HG03159 (cell line): ENCODE data around the gene AHRR.
A peak's percentile ranks its signal among the peaks of the same experiment; 100 is the strongest.

Source experiments
- ATAC-seq: cut with Tn5 transposase; IDR thresholded peaks from one replicate; pipeline ENCODE4 v1.9.1; 2021; ENCODE audit warnings: mild to moderate bottlenecking, moderate library complexity; ENCODE audit not compliant: unreplicated experiment

Gene AHRR

DNA sequence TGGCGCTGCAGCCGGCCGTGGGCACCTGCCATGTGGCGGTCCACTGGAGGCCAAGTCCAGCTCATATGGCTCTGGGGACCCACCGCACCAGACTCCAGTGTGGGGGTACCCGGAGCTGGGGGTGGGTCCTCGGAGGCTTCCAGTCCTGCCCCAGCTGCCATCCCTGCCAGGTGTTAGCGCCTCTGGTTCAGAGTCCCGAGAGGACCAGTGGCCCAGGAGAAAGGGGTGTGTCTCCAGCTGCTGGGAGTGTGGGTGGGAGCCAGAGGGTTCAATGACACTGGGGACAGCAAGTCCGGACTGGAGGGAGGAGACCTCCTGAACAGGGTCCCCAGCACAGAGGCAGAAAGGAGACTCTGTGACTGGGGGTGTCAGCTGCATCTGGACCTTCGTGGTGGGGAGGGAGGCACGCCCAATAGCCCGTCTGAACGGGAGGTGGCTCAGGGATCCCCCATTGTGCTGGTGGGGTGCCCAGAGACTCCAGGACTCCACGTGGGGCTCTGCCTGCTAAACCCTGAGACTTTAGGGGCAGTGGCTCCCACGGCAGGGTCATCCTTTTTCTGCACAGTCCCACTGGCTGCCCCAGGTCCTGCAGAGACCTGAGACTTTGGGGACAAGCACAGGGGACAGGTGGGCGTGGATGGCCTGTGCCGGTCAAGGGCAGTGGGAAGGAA lies 2.4 kb upstream of the AHRR start:
- ATAC-seq = no peak

DNA sequence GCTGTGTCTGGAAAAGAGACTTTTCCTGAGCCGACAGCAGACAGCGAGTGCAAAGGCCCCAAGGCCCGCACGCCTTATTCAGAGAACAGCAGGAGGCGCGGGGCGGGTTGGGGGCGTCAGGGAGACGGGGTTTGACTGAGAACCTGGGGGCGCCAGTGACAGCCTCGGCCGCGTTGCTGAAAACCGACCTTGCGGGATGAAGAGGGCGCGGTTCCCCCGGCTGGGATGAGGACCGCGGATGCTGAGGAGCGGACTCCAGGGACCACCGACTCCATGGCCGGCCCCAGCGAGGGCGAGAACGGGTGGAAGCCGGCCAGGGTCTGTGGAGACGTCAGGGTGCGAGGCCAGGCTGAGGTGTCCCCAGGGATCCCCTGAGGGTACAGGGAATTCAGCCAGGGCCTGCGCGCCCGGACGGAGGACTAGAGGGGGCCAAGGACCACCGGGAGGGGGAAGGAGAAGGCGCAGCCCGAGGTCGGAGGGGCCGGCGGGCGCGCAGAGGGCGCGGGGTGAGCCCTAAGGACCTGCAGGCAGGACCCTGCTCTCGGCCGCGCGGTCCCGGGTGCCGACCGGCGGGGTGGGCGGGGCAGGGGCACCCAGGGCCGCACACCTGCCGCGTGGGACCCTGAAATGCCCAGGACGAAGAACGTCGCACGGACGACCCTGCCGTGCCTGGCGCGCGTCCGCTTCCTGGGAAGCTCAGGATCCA lies 837 bp upstream of the AHRR start:
- no peak for ATAC-seq

DNA sequence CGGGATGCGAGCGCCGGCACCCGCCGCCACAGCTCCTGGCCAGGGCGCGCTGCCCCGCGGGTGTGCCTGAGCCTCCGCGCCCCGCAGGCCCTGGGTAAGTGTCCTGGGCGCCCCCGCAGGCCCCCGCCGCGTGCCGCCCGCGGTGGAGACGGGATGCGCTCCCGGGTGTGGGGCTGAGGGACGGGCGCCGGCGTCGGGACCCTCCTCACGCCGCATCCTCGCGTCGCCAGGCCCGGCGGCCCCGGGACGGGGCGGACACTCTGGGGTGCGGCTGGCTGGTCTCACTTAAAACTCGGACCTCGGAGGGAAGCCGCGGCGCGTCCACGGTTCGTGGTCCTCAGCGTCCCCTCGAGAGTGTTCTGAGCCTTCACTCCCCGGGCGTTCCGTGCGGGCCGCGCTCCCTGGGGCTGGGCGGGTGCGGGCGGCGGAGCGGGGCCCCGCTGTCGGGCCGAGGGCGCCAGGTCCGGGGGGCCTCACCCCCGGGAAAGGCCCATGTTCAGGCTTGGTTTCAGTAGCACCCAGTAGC lies 275 bp downstream of the AHRR start:
- peak; percentile 12 for ATAC-seq

DNA sequence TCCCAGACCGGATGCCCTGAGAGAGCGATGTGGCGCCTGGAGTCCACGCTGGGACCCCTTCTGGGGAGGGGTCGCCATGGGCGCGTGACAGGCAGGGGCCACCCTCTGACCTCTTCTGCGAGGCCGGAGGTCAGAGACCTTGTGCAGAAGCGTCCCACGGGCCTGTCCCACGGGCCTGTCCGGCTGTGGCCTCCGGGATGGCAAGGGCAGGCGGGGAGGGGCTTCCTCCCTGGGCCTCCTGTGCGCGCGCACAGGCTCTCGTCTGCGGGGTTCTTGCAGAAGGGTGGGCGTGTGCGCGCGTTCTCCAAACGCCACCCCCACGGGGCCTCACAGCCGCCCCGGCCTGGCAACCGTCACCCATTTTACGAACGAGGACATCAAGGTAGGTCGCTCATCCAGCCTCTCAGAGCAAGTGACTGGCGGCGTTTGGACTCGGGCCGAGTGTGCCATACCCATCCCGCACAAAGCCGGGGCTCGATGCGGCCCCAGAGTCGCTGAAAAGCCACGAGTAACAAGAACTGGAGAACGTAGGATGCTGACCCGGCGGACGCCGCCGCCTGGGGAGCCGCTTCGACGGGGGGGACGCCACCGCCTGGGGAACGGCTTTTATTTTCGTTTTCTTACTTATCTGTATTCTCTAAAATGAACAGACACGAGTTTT lies 897 bp downstream of the AHRR start:
- no peak for ATAC-seq

DNA sequence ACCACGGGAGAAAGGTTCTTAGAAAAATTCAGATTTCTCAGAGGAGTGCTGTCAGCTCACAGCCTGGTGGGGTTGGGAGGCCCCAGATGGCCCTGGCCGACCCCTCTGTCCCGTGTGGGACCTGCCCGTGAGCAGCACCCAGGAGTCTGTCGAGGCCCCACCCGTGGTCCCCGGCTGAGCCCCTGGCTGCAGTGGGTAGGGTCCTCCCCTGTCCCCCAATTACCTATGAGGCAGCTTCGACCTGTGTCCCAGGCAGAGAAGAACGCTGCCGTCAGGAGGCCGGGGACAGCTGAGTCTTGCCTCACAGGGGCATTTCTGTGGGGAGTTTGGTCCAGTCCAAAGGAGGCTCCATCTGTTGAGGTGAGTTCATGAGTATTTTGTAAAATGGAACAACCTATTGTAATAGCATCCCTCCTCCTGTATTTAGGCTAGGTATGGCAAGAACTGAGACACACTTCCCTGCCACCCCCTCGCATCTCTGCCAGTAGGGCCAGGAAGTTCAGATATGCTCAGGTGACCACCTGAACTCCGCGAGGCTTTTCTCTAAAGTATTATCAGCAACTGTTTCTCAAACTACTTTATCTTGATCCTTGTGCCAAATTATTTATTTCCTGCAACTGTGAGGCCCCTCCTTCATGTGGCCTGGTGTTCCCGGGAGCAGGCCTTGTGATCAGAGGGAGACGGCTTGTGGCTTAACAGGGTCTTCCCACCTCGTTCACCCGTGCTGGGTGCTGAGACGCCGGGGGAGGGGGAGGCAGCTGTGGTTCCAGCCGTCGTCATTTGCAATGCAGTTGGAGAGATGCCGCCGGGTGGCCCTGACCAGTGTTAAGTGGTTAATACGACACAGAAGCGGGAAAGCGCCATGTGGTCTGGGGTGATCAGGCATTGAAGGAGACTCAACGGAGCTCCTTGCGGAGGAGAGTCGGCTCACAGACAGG lies 1.7 kb downstream of the AHRR start:
- ATAC-seq = no peak

DNA sequence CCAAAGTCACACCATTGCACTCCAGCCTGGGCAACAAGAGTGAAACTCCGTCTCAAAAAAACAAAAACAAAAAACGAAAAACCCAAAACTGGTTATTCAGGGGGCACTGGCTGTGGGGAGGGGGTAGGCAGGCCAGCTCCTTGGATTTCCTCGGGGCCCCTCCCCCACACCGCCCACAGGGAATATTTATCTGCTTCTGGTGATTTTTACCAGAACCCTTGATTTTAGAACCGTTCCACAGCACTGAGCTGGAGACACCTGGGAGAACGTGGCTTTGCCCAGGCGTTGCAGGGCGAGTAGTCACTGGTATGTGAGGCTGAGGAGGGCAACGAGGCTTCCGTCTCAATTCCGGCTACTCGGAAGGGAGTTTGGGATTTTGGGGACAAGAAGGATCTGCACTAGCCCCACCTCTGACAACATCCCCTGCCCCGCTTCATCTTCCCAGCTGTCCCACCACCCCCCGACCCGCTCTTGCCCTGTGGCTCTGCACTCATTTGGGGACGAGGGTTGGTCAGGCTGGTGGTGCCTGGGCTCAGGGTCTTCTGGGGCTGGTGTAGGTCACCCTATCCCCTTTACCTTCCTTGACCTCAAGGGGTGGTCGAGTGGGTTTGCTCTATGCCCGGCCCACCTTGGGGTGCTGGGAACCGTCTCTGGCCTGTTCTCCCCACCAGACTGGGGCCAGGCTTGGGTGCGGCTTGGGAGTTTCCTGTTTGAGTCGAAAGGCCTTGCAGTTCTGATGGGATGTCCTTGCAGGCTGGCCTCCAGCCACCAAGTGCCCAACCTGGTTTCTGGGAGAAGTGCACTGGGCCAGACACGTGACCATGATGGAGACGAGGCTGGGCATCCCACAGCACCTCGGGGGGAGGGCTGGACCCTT lies 3.5 kb downstream of the AHRR start:
- no peak for ATAC-seq

DNA sequence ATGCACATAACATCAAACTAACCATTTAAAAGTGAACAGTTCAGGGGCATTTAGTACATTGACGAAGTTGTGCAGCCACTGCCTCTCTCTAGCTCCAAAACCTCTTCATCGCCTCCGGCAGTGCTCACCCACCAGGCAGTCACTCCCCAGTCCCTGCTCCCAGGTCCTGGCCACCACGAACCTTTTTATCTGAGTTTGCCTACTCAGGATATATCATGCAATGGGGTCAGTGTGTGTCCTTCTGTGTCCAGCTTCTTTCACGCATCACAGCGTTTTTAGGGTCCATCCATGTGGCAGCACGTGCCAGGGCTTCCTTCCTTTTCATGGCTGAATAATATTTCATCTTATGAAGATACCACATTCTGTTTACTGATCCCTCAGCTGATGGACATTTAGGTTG lies 4.6 kb downstream of the AHRR start:
- ATAC-seq = no peak

DNA sequence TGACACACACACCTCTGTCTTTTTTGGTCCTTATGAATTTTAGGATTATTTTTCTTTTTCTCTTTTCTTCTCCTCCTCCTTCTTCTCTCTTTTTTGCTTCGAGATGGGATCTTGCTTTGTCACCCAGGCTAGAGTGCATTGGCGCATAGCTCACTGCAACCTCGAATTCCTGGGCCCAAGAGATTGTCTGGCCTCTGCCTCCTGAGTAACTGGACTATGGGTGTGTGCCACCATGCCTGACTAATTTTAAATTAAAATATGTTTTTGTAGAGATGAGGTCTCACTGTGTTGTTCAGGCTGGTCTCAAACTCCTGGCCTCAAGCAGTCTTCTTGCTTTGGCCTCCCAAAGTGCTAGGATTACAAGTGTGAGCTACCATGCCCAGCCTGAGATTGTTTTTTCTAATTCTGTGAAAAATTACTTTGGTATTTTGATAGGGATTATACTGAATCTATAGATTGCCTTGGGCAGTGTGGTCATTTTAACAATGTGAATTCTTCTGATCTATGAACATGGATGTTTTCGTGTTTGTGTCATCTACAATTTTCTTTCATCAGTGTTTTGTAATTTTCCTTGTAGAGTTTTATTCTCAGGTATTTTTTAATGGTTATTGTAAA lies 7.7 kb downstream of the AHRR start:
- ATAC-seq = no peak

DNA sequence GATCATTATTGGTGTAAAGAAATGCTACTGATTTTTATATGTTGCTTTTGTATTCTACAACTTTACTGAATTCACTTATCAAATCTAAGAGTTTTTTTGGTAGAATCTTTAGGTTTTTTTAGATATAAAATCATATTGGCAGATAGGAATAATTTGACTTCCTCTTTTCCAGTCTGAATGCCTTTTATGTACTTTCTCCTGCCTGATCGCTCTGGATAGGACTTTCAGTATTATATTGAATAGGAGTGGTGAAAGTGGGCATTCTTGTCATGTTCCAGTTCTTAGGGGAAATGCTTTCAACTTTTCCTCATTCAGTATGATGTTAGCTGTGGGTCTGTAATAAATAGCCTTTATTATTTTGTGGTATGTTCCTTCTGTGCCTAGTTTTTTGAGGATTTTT lies 8.3 kb downstream of the AHRR start:
- ATAC-seq = no peak

DNA sequence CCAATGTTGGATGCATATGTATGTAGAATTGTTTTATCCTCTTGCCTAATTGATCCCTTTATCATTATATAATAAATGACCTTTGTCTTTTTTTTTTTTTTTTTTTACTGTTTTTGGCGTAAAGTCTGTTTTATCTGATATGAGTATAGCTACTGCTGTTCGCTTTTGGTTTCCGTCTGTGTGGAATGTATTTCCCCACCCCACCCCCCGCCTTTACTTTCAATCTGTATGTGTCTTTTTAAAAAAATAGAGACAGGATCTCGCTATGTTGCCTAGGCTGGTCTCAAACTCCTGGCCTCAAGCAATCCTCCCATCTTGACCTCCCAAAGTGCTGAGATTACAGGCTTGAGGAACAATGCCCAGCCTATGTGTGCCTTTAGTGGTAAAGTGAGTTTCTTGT lies 11.3 kb downstream of the AHRR start:
- ATAC-seq = peak; percentile 52

DNA sequence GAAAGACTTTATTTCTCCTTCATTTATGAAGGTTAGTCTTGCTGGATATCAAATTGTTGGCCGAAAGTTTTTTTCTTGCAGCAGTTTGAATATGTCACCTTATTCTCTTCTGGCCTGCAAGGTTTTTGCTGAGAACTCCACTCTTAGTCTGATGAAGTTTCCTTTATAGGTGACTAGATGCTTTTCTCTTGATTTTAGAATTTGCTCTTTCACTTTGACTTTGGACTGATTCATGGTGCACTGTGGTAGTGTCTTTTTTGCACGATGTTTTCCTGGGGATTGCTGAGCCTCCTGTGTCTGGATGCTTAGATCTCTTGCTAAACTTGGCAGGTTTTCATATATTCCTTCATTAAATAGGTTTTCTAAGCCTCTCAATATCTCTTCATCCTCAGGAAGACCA lies 12.4 kb downstream of the AHRR start:
- no peak for ATAC-seq

DNA sequence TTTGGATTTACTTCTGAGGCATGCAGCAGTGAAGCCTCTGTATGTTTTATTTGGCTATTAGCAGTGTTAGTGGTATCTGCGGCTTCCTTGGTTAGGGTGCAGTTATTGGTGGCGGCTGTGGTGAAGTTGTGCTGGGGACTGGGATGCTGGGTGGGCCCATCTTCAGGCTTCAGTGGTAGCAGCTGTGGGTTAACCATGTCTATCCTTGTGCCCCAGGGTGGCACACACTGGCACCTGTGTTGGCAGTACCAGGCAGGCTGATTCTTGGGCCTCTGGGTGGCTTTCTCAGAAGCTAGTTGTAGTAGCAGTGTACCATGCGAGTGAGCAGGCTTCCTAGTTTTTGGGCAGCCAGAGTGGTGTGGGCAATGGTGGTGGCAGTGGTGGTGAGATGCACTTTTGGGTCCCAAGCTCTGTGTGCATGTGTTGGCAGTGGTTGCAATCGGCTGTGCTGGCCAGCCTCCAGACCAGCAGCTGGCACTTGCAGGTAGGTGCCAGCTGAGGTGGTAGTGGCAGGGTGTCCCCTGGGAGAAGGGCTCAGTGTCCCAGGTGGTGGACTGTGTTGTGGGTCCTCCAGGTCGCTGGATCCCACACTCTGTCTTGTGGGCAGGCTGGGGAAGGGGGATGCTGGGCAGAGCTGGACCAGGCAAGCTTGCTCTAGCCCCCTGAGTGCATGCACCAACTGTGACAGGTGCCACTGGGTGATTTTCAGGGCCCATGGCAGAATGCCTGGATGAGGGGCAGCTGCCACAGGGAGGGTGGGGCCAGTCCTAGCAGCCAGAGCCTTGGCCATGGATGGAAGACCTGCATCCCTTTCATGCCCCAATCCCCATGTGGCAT lies 13.6 kb downstream of the AHRR start:
- no peak for ATAC-seq

DNA sequence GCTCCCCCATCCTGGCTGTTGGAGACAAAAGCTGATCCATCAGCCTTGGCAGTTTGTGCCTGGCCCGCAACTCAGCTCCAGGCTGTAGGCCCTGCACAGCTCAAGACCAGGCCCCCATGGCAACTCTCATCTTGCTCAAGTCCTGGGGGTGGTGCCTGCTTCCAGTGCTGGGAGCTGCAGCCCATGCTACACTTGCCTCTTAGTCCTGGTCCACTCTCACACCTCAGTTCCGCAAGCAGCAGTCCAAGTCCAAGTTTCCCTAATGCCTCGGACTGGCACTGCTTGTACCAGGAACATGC lies 14.2 kb downstream of the AHRR start:
- no peak for ATAC-seq

DNA sequence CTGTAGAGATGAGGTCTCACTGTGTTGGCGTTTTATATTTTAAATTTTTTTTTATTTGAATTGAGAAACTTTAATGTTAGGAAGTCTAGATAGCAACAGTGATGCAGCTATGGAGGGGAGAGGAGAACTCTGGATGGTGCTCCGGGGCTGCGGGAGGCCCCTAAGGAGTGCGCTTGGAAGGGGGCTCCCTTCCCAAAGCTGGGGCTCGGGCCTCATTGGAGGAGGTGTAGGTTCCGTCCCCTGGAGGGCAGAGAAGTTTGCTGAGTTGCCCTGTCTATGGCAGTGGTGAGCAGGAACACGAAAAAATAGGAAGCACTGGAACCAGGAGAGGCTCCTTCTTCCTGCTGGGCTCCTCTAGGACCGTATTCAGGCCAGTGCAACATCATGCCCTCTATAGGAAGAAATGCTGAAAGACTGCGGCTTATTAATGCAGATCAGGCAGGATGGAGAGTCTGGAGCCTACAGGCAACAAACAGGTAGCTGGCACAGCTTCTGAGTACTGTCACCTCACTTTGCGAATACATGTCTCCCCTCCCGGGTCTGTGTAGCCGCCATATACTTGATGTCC lies 16.1 kb downstream of the AHRR start:
- no peak for ATAC-seq

DNA sequence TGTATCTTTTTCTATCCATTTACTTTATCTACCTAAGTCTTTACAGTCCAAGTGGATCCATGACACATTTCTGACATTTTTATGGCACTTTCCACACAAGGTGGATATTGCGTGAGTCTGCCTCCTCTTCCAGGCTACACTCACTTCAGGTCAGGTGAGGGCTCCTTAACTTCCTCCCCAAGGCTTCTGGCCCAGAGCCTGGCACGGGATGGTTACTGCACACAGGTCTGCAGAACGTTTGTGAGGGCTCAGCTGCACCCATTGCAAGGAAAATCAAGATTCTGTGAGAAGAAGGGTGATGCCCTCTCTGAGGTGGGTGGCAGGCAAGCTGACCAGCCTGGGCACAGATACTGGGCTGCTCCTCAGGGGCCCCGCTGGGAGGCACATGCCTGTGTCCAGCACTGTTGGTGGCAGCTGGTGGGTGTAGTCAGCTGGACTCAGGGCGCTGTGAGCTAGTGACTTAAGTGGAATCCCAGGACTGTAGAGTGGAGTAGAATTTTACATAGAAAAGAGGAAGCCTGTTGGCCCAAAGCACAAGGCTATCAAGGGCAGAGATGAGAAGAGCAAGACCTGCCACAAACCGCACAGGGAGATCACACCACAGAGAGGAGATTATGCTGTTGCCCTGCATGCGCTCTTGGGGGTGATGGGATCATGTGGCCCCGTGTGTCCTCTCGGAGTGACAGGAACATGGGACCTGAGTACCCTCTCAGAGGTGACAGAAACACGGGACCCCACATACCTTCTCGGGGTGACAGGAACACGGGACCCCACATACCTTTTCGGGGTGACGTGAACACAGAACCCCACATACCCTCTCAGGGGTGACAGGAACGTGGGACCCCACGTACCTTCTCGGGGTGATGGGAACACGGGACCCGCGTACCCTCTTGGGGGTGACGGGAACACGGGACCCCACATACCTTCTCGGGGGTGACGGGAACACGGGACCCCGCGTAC lies 21.3 kb downstream of the AHRR start:
- ATAC-seq = no peak

DNA sequence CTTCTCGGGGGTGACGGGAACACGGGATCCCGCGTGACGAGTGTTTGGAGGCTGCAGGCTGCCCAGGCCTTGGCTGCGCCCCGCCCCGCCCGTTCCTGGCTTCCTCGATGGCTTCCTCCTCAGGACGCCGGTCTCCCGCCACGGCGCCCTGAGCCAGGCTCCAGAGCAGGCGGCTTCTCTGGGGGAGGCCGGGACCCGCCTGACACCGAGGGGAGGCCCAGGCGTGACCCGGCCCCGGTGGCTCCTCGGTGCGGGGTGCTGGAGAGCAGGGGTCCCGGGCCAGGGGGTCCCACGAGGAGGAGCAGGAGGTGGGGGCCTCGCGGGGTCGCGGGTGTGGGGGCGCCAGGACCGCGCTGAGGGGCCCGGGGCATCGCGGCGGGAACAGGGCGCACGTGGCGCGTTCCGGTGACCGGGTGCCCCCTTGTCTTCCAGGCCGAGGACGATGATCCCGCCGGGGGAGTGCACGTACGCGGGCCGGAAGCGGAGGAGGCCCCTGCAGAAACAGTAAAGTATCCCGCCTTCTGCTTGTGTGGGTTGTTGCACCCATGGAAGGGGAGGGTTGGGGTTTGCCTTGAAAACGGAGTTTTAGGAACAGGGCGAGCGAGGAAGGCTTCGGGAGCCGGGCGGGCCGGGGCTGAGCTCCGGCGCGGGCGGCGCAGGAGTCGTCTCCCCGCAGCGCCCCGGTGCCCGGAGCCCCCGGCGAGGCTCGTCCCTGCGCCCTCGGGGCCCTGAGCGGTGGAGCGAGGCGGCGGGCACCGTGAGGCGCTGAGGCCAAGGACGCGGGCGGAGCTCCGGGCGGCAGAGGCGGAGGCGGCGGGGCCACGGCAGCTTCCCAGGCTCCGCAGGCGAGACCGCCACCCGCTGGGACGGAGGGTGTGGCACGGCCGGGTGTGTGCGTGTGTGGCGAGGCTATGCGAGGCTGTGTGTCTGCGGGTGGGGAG lies 22.2 kb downstream of the AHRR start:
- ATAC-seq = peak; percentile 62
